GM23338 (cell line): Measurements from ENCODE around the gene S100A3. TPM values are rescaled to one million over a fixed set of nuclear protein-coding genes. Genes with fewer than 3 reads are reported as not detected.

ENCODE experiments used
- ATAC-seq: fragments of 200-7000 bp; cut with Tn5 transposase; 3 replicates; pipeline ENCODE4 v1.9.1; 2020
- DNase-seq: peaks from one replicate; pipeline ENCODE4 v3.0.0-alpha.2; 2015; ENCODE audit warnings: low spot score
- H2AFZ ChIP-seq: fragments of 200-600 bp; sonication (generic); 2 replicates; pipeline ENCODE4 v1.8.0; 2016; ENCODE audit warnings: antibody characterized with exemption, mild to moderate bottlenecking, moderate library complexity
- H3F3A ChIP-seq: fragments of 200-600 bp; sonication (generic); replicated peaks from 2 replicates; pipeline ENCODE4 v1.8.0; 2017; ENCODE audit warnings: antibody characterized with exemption, mixed run types, low read depth
- H3K27ac ChIP-seq: fragments of 200-600 bp; sonication (generic); 2 replicates; pipeline ENCODE4 v1.6.1; 2016; ENCODE audit warnings: low read depth
- H3K27me3 ChIP-seq: fragments of 200-600 bp; sonication (generic); 2 replicates; pipeline ENCODE4 v1.8.0; 2016; ENCODE audit warnings: mild to moderate bottlenecking, mixed run types, moderate library complexity; ENCODE audit not compliant: insufficient read depth
- H3K36me3 ChIP-seq: fragments of 200-600 bp; sonication (generic); 2 replicates; pipeline ENCODE4 v1.8.0; 2016; ENCODE audit warnings: mild to moderate bottlenecking; ENCODE audit not compliant: insufficient read depth
- H3K4me1 ChIP-seq: fragments of 200-600 bp; sonication (generic); 2 replicates; pipeline ENCODE4 v1.8.0; 2016; ENCODE audit warnings: mild to moderate bottlenecking, moderate library complexity; ENCODE audit not compliant: insufficient read depth
- H3K4me2 ChIP-seq: fragments of 200-600 bp; sonication (generic); 2 replicates; pipeline ENCODE4 v1.7.1; 2017; ENCODE audit warnings: mixed run types
- H3K4me3 ChIP-seq: fragments of 200-600 bp; sonication (generic); 2 replicates; pipeline ENCODE4 v1.6.1; 2016; ENCODE audit warnings: mixed run types
- H3K79me2 ChIP-seq: fragments of 200-600 bp; sonication (generic); replicated peaks from 2 replicates; pipeline ENCODE4 v1.8.0; 2017; ENCODE audit warnings: mild to moderate bottlenecking; ENCODE audit not compliant: insufficient read depth
- H3K9me2 ChIP-seq: fragments of 200-600 bp; sonication (generic); 2 replicates; pipeline ENCODE4 v1.8.0; 2017; ENCODE audit not compliant: insufficient read depth
- H4K20me1 ChIP-seq: fragments of 200-600 bp; sonication (generic); replicated peaks from 2 replicates; pipeline ENCODE4 v1.8.0; 2017; ENCODE audit warnings: mild to moderate bottlenecking; ENCODE audit not compliant: insufficient read depth
- H3K27ac Mint-ChIP-seq: 2 replicates; pipeline ENCODE4 v1.8.0; 2020; ENCODE audit warnings: inconsistent platforms, mild to moderate bottlenecking, moderate library complexity, mixed read lengths
- H3K27me3 Mint-ChIP-seq: 3 replicates; pipeline ENCODE4 v1.8.0; 2022; ENCODE audit warnings: low read depth, mild to moderate bottlenecking, moderate library complexity, mixed read lengths, inconsistent platforms; ENCODE audit not compliant: insufficient read depth, poor library complexity
- H3K36me3 Mint-ChIP-seq: 3 replicates; pipeline ENCODE4 v1.8.0; 2021; ENCODE audit warnings: low read depth, mild to moderate bottlenecking, inconsistent platforms, moderate library complexity, mixed read lengths
- H3K4me1 Mint-ChIP-seq: 3 replicates; pipeline ENCODE4 v1.8.0; 2020; ENCODE audit warnings: mild to moderate bottlenecking, inconsistent platforms, mixed read lengths
- H3K4me3 Mint-ChIP-seq: 3 replicates; pipeline ENCODE4 v1.8.0; 2021; ENCODE audit warnings: moderate library complexity, mild to moderate bottlenecking, inconsistent platforms, mixed read lengths
- H3K9me3 Mint-ChIP-seq: 3 replicates; pipeline ENCODE4 v1.8.0; 2020; ENCODE audit warnings: moderate library complexity, mild to moderate bottlenecking, inconsistent platforms, mixed read lengths
- CREB1 ChIP-seq: fragments of 250-450 bp; sonication (Bioruptor Pico); IDR thresholded peaks from 2 replicates; pipeline ENCODE4 v1.5.0; 2020; ENCODE audit warnings: low read depth, mild to moderate bottlenecking, moderate library complexity
- EZH2 ChIP-seq: fragments of 200-600 bp; sonication (generic); IDR thresholded peaks from one replicate; pipeline ENCODE4 v1.8.0; 2017; ENCODE audit warnings: antibody characterized with exemption, mild to moderate bottlenecking, low read depth; ENCODE audit not compliant: unreplicated experiment
- EZH2phosphoT487 ChIP-seq: fragments of 200-600 bp; sonication (generic); IDR thresholded peaks from one replicate; pipeline ENCODE4 v1.8.1; 2018; ENCODE audit warnings: antibody characterized with exemption; ENCODE audit not compliant: unreplicated experiment
- JUNB ChIP-seq: IDR thresholded peaks from one replicate; pipeline ENCODE4 v1.6.1; 2016; ENCODE audit warnings: antibody characterized with exemption; ENCODE audit not compliant: unreplicated experiment
- NANOG ChIP-seq: IDR thresholded peaks from 2 replicates; pipeline ENCODE4 v1.6.1; 2016; ENCODE audit warnings: antibody characterized with exemption, borderline replicate concordance
- POLR2AphosphoS5 ChIP-seq: IDR thresholded peaks from 2 replicates; pipeline ENCODE4 v1.6.1; 2016; ENCODE audit warnings: antibody characterized with exemption, low read depth
- STAT1 ChIP-seq: IDR thresholded peaks from one replicate; pipeline ENCODE4 v1.6.1; 2016; ENCODE audit warnings: antibody characterized with exemption; ENCODE audit not compliant: unreplicated experiment
- ZNF114 ChIP-seq: fragments of 250-450 bp; sonication (Bioruptor Pico); IDR thresholded peaks from 2 replicates; pipeline ENCODE4 v1.5.0; 2020; ENCODE audit warnings: mild to moderate bottlenecking, moderate library complexity
- ZNF331 ChIP-seq: fragments of 250-450 bp; sonication (Bioruptor Pico); IDR thresholded peaks from 2 replicates; pipeline ENCODE4 v1.5.0; 2020; ENCODE audit warnings: low read depth, mild to moderate bottlenecking, moderate library complexity
- polyA plus RNA-seq: library from polyadenylated mRNA; unstranded; fragments of >200 nt; fragmentation: Nextera tagmentation; extraction: Ambion mirVana; gene quantifications from 2 replicates; pipeline ENCODE4 v1.2.1, GENCODE V29; 2016
- total RNA-seq: library from RNA; depleted of rRNA; stranded (reverse); fragments of >200 nt; shearing (Covaris generic); gene quantifications from 2 replicates; pipeline ENCODE4 v1.2.3, GENCODE V29; 2014
- TF ChIP-seq, protein P1 (sequence below), 2 experiments: fragments of 200-600 bp in 1 of 2; sonication (generic) in 1 of 2; conservative IDR thresholded peaks; 2 replicates each; pipeline versions ENCODE4 v1.5.1 to v1.6.1; 2016 to 2017; ENCODE audit warnings: antibody characterized with exemption in 2 of 2, low read depth in 2 of 2, mild to moderate bottlenecking in 2 of 2, moderate library complexity in 1 of 2
- TF ChIP-seq, protein P2 (sequence below): IDR thresholded peaks from 2 replicates; pipeline ENCODE4 v1.6.1; 2016; ENCODE audit warnings: antibody characterized with exemption
- TF ChIP-seq, protein P3 (sequence below): fragments of 250-450 bp; sonication (Bioruptor Pico); IDR thresholded peaks from 2 replicates; pipeline ENCODE4 v1.5.0; 2020; ENCODE audit warnings: mild to moderate bottlenecking, moderate library complexity
- TF ChIP-seq, protein P4 (sequence below): IDR thresholded peaks from one replicate; pipeline ENCODE4 v1.6.1; 2018; ENCODE audit warnings: antibody characterized with exemption; ENCODE audit not compliant: unreplicated experiment

The S100A3 gene
- total and polyA plus RNA-seq, 2 experiments from 2014 or later, result not detected

DNA sequence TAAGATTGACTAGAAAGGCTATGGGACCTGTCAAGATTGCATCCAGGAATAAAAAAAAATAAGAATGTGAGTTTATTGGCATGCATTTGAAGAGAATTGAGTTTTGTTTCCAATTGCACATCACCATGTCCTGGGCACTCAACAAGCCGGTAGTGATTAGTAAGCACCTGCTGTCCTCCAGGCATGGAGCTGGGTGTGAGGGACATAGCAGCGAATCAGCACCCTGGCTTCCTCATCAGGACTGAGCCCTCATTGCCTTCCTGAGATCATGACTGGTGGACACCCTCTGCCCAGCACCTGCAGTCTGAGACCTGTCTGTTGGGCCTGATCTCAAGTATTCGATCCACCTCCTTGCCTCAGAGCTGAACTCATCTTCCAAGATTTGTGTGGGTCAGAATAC, 40.0 kb downstream of the S100A3 start:
- TF ChIP-seq CREB1 (CRISPR knock-in tag) (no peak), ZNF114 (no peak), STAT1 (no peak), NANOG (no peak), EZH2phosphoT487 (no peak), EZH2 (no peak), JUNB (no peak), ZNF331 (no peak), POLR2AphosphoS5 (no peak)
- TF ChIP-seq, protein P1, sequence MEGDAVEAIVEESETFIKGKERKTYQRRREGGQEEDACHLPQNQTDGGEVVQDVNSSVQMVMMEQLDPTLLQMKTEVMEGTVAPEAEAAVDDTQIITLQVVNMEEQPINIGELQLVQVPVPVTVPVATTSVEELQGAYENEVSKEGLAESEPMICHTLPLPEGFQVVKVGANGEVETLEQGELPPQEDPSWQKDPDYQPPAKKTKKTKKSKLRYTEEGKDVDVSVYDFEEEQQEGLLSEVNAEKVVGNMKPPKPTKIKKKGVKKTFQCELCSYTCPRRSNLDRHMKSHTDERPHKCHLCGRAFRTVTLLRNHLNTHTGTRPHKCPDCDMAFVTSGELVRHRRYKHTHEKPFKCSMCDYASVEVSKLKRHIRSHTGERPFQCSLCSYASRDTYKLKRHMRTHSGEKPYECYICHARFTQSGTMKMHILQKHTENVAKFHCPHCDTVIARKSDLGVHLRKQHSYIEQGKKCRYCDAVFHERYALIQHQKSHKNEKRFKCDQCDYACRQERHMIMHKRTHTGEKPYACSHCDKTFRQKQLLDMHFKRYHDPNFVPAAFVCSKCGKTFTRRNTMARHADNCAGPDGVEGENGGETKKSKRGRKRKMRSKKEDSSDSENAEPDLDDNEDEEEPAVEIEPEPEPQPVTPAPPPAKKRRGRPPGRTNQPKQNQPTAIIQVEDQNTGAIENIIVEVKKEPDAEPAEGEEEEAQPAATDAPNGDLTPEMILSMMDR (conservative IDR thresholded peaks at IDR 0.05; ENCODE audit: low read depth in 2 of 2), result no peak
- TF ChIP-seq, protein P2, sequence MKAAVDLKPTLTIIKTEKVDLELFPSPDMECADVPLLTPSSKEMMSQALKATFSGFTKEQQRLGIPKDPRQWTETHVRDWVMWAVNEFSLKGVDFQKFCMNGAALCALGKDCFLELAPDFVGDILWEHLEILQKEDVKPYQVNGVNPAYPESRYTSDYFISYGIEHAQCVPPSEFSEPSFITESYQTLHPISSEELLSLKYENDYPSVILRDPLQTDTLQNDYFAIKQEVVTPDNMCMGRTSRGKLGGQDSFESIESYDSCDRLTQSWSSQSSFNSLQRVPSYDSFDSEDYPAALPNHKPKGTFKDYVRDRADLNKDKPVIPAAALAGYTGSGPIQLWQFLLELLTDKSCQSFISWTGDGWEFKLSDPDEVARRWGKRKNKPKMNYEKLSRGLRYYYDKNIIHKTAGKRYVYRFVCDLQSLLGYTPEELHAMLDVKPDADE, result no peak
- TF ChIP-seq, protein P3, sequence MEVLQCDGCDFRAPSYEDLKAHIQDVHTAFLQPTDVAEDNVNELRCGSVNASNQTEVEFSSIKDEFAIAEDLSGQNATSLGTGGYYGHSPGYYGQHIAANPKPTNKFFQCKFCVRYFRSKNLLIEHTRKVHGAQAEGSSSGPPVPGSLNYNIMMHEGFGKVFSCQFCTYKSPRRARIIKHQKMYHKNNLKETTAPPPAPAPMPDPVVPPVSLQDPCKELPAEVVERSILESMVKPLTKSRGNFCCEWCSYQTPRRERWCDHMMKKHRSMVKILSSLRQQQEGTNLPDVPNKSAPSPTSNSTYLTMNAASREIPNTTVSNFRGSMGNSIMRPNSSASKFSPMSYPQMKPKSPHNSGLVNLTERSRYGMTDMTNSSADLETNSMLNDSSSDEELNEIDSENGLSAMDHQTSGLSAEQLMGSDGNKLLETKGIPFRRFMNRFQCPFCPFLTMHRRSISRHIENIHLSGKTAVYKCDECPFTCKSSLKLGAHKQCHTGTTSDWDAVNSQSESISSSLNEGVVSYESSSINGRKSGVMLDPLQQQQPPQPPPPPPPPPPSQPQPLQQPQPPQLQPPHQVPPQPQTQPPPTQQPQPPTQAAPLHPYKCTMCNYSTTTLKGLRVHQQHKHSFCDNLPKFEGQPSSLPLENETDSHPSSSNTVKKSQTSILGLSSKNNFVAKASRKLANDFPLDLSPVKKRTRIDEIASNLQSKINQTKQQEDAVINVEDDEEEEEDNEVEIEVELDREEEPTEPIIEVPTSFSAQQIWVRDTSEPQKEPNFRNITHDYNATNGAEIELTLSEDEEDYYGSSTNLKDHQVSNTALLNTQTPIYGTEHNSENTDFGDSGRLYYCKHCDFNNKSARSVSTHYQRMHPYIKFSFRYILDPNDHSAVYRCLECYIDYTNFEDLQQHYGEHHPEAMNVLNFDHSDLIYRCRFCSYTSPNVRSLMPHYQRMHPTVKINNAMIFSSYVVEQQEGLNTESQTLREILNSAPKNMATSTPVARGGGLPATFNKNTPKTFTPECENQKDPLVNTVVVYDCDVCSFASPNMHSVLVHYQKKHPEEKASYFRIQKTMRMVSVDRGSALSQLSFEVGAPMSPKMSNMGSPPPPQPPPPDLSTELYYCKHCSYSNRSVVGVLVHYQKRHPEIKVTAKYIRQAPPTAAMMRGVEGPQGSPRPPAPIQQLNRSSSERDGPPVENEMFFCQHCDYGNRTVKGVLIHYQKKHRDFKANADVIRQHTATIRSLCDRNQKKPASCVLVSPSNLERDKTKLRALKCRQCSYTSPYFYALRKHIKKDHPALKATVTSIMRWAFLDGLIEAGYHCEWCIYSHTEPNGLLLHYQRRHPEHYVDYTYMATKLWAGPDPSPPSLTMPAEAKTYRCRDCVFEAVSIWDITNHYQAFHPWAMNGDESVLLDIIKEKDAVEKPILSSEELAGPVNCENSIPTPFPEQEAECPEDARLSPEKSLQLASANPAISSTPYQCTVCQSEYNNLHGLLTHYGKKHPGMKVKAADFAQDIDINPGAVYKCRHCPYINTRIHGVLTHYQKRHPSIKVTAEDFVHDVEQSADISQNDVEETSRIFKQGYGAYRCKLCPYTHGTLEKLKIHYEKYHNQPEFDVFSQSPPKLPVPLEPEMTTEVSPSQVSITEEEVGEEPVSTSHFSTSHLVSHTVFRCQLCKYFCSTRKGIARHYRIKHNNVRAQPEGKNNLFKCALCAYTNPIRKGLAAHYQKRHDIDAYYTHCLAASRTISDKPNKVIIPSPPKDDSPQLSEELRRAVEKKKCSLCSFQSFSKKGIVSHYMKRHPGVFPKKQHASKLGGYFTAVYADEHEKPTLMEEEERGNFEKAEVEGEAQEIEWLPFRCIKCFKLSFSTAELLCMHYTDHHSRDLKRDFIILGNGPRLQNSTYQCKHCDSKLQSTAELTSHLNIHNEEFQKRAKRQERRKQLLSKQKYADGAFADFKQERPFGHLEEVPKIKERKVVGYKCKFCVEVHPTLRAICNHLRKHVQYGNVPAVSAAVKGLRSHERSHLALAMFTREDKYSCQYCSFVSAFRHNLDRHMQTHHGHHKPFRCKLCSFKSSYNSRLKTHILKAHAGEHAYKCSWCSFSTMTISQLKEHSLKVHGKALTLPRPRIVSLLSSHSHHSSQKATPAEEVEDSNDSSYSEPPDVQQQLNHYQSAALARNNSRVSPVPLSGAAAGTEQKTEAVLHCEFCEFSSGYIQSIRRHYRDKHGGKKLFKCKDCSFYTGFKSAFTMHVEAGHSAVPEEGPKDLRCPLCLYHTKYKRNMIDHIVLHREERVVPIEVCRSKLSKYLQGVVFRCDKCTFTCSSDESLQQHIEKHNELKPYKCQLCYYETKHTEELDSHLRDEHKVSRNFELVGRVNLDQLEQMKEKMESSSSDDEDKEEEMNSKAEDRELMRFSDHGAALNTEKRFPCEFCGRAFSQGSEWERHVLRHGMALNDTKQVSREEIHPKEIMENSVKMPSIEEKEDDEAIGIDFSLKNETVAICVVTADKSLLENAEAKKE (CRISPR knock-in tag), result no peak
- TF ChIP-seq, protein P4, sequence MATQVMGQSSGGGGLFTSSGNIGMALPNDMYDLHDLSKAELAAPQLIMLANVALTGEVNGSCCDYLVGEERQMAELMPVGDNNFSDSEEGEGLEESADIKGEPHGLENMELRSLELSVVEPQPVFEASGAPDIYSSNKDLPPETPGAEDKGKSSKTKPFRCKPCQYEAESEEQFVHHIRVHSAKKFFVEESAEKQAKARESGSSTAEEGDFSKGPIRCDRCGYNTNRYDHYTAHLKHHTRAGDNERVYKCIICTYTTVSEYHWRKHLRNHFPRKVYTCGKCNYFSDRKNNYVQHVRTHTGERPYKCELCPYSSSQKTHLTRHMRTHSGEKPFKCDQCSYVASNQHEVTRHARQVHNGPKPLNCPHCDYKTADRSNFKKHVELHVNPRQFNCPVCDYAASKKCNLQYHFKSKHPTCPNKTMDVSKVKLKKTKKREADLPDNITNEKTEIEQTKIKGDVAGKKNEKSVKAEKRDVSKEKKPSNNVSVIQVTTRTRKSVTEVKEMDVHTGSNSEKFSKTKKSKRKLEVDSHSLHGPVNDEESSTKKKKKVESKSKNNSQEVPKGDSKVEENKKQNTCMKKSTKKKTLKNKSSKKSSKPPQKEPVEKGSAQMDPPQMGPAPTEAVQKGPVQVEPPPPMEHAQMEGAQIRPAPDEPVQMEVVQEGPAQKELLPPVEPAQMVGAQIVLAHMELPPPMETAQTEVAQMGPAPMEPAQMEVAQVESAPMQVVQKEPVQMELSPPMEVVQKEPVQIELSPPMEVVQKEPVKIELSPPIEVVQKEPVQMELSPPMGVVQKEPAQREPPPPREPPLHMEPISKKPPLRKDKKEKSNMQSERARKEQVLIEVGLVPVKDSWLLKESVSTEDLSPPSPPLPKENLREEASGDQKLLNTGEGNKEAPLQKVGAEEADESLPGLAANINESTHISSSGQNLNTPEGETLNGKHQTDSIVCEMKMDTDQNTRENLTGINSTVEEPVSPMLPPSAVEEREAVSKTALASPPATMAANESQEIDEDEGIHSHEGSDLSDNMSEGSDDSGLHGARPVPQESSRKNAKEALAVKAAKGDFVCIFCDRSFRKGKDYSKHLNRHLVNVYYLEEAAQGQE, result no peak
- Histone ChIP-seq H2AFZ (no peak overlapping the region), H3K4me2 (no peak overlapping the region), H3K79me2 (no peaks in the 10 kb centered on the region), H3F3A (no peaks in the 10 kb centered on the region), H3K9me2 (no peaks in the 10 kb centered on the region), H3K4me3 (no peak overlapping the region), H3K4me1 (no peaks in the 10 kb centered on the region), H3K36me3 (no peaks in the 10 kb centered on the region), H4K20me1 (no peaks in the 10 kb centered on the region), H3K27me3 (no peaks in the 10 kb centered on the region), H3K27ac (no peak overlapping the region)
- H3K4me3 Mint-ChIP-seq, result no peak overlapping the region
- H3K9me3 Mint-ChIP-seq, result no peaks in the 10 kb centered on the region; the same call in 2 of the 3 replicates
- no peaks in the 10 kb centered on the region for H3K36me3 Mint-ChIP-seq
- peaks cover 3% of the 10 kb centered on the region for H3K27me3 Mint-ChIP-seq
- peaks cover 10% of the 10 kb centered on the region; the same call in 1 of the 3 replicates for H3K4me1 Mint-ChIP-seq
- no peak for ATAC-seq
- no peak for DNase-seq
- no peak overlapping the region for H3K27ac Mint-ChIP-seq
